GM23338 (cell line): Measurements from ENCODE around the gene B4GALNT1. TPM values are rescaled to one million over a fixed set of nuclear protein-coding genes. Genes with fewer than 3 reads are reported as not detected.
"Not testable (repeated sequence)": the region's sequence is repeated elsewhere in the genome, so short reads cannot be mapped to it uniquely, and the experiment has no call there.

Source experiments
- ATAC-seq: fragments of 200-7000 bp; cut with Tn5 transposase; 3 replicates; pipeline ENCODE4 v1.9.1; 2020
- DNase-seq: peaks from one replicate; pipeline ENCODE4 v3.0.0-alpha.2; 2015; ENCODE audit warnings: low spot score
- H2AFZ ChIP-seq: fragments of 200-600 bp; sonication (generic); 2 replicates; pipeline ENCODE4 v1.8.0; 2016; ENCODE audit warnings: antibody characterized with exemption, mild to moderate bottlenecking, moderate library complexity
- H3F3A ChIP-seq: fragments of 200-600 bp; sonication (generic); replicated peaks from 2 replicates; pipeline ENCODE4 v1.8.0; 2017; ENCODE audit warnings: antibody characterized with exemption, mixed run types, low read depth
- H3K27ac ChIP-seq: fragments of 200-600 bp; sonication (generic); 2 replicates; pipeline ENCODE4 v1.6.1; 2016; ENCODE audit warnings: low read depth
- H3K27me3 ChIP-seq: fragments of 200-600 bp; sonication (generic); 2 replicates; pipeline ENCODE4 v1.8.0; 2016; ENCODE audit warnings: mild to moderate bottlenecking, mixed run types, moderate library complexity; ENCODE audit not compliant: insufficient read depth
- H3K36me3 ChIP-seq: fragments of 200-600 bp; sonication (generic); 2 replicates; pipeline ENCODE4 v1.8.0; 2016; ENCODE audit warnings: mild to moderate bottlenecking; ENCODE audit not compliant: insufficient read depth
- H3K4me1 ChIP-seq: fragments of 200-600 bp; sonication (generic); 2 replicates; pipeline ENCODE4 v1.8.0; 2016; ENCODE audit warnings: mild to moderate bottlenecking, moderate library complexity; ENCODE audit not compliant: insufficient read depth
- H3K4me2 ChIP-seq: fragments of 200-600 bp; sonication (generic); 2 replicates; pipeline ENCODE4 v1.7.1; 2017; ENCODE audit warnings: mixed run types
- H3K4me3 ChIP-seq: fragments of 200-600 bp; sonication (generic); 2 replicates; pipeline ENCODE4 v1.6.1; 2016; ENCODE audit warnings: mixed run types
- H3K79me2 ChIP-seq: fragments of 200-600 bp; sonication (generic); replicated peaks from 2 replicates; pipeline ENCODE4 v1.8.0; 2017; ENCODE audit warnings: mild to moderate bottlenecking; ENCODE audit not compliant: insufficient read depth
- H3K9me2 ChIP-seq: fragments of 200-600 bp; sonication (generic); 2 replicates; pipeline ENCODE4 v1.8.0; 2017; ENCODE audit not compliant: insufficient read depth
- H4K20me1 ChIP-seq: fragments of 200-600 bp; sonication (generic); replicated peaks from 2 replicates; pipeline ENCODE4 v1.8.0; 2017; ENCODE audit warnings: mild to moderate bottlenecking; ENCODE audit not compliant: insufficient read depth
- H3K27ac Mint-ChIP-seq: 2 replicates; pipeline ENCODE4 v1.8.0; 2020; ENCODE audit warnings: inconsistent platforms, mild to moderate bottlenecking, moderate library complexity, mixed read lengths
- H3K27me3 Mint-ChIP-seq: 3 replicates; pipeline ENCODE4 v1.8.0; 2022; ENCODE audit warnings: low read depth, mild to moderate bottlenecking, moderate library complexity, mixed read lengths, inconsistent platforms; ENCODE audit not compliant: insufficient read depth, poor library complexity
- H3K36me3 Mint-ChIP-seq: 3 replicates; pipeline ENCODE4 v1.8.0; 2021; ENCODE audit warnings: low read depth, mild to moderate bottlenecking, inconsistent platforms, moderate library complexity, mixed read lengths
- H3K4me1 Mint-ChIP-seq: 3 replicates; pipeline ENCODE4 v1.8.0; 2020; ENCODE audit warnings: mild to moderate bottlenecking, inconsistent platforms, mixed read lengths
- H3K4me3 Mint-ChIP-seq: 3 replicates; pipeline ENCODE4 v1.8.0; 2021; ENCODE audit warnings: moderate library complexity, mild to moderate bottlenecking, inconsistent platforms, mixed read lengths
- H3K9me3 Mint-ChIP-seq: 3 replicates; pipeline ENCODE4 v1.8.0; 2020; ENCODE audit warnings: moderate library complexity, mild to moderate bottlenecking, inconsistent platforms, mixed read lengths
- CTCF ChIP-seq, 2 experiments: fragments of 200-600 bp in 1 of 2; sonication (generic) in 1 of 2; conservative IDR thresholded peaks; 2 replicates each; pipeline versions ENCODE4 v1.5.1 to v1.6.1; 2016 to 2017; ENCODE audit warnings: antibody characterized with exemption in 2 of 2, low read depth in 2 of 2, mild to moderate bottlenecking in 2 of 2, moderate library complexity in 1 of 2
- EZH2phosphoT487 ChIP-seq: fragments of 200-600 bp; sonication (generic); IDR thresholded peaks from one replicate; pipeline ENCODE4 v1.8.1; 2018; ENCODE audit warnings: antibody characterized with exemption; ENCODE audit not compliant: unreplicated experiment
- JUNB ChIP-seq: IDR thresholded peaks from one replicate; pipeline ENCODE4 v1.6.1; 2016; ENCODE audit warnings: antibody characterized with exemption; ENCODE audit not compliant: unreplicated experiment
- NANOG ChIP-seq: IDR thresholded peaks from 2 replicates; pipeline ENCODE4 v1.6.1; 2016; ENCODE audit warnings: antibody characterized with exemption, borderline replicate concordance
- STAT1 ChIP-seq: IDR thresholded peaks from one replicate; pipeline ENCODE4 v1.6.1; 2016; ENCODE audit warnings: antibody characterized with exemption; ENCODE audit not compliant: unreplicated experiment
- ZNF114 ChIP-seq: fragments of 250-450 bp; sonication (Bioruptor Pico); IDR thresholded peaks from 2 replicates; pipeline ENCODE4 v1.5.0; 2020; ENCODE audit warnings: mild to moderate bottlenecking, moderate library complexity
- ZNF331 ChIP-seq: fragments of 250-450 bp; sonication (Bioruptor Pico); IDR thresholded peaks from 2 replicates; pipeline ENCODE4 v1.5.0; 2020; ENCODE audit warnings: low read depth, mild to moderate bottlenecking, moderate library complexity
- polyA plus RNA-seq: library from polyadenylated mRNA; unstranded; fragments of >200 nt; fragmentation: Nextera tagmentation; extraction: Ambion mirVana; gene quantifications from 2 replicates; pipeline ENCODE4 v1.2.1, GENCODE V29; 2016
- total RNA-seq: library from RNA; depleted of rRNA; stranded (reverse); fragments of >200 nt; shearing (Covaris generic); gene quantifications from 2 replicates; pipeline ENCODE4 v1.2.3, GENCODE V29; 2014

Gene B4GALNT1
- total and polyA plus RNA-seq, 2 experiments from 2014 or later = 1.3 to 2.4 TPM

DNA sequence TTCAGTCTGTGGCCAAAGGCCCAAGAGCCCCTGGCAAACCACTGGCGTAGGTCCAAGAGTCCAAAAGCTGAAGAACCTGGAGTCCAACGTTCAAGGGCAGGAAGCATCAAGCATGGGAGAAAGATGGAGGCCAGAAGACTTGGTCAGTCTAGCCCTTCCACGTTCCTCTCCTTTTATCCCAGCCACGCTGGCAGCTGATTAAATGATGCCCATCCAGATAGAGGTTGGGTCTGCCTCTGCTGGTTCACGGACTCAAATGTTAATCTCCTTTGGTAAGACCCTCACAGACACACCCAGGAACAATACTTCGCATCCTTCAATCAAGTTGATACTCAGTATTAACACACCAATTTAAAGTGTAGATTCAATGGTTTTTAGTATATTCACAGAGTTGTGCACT lies 39.8 kb upstream of the B4GALNT1 start:
- no peak overlapping the region for H3K27ac ChIP-seq
- ATAC-seq = no peak
- peaks cover 24% of the 10 kb centered on the region for H3K9me3 Mint-ChIP-seq
- H4K20me1 ChIP-seq = no peaks in the 10 kb centered on the region
- H3K4me3 ChIP-seq = no peak overlapping the region
- no peak overlapping the region for H3K27ac Mint-ChIP-seq
- H3K79me2 ChIP-seq = no peaks in the 10 kb centered on the region
- H3K36me3 Mint-ChIP-seq = no peaks in the 10 kb centered on the region
- no peaks in the 10 kb centered on the region for H3K36me3 ChIP-seq
- H3F3A ChIP-seq = no peaks in the 10 kb centered on the region
- no peak overlapping the region for H3K4me3 Mint-ChIP-seq
- no peak overlapping the region for H2AFZ ChIP-seq
- H3K4me1 ChIP-seq = no peaks in the 10 kb centered on the region
- H3K27me3 ChIP-seq = no peaks in the 10 kb centered on the region
- no peak for TF ChIP-seq NANOG
- no peak for TF ChIP-seq EZH2phosphoT487
- TF ChIP-seq ZNF331 = no peak
- TF ChIP-seq JUNB = no peak
- no peak for TF ChIP-seq STAT1
- no peak for TF ChIP-seq CTCF (conservative IDR thresholded peaks at IDR 0.05; ENCODE audit: low read depth in 2 of 2)
- no peak for TF ChIP-seq ZNF114 (CRISPR knock-in tag)
- H3K4me1 Mint-ChIP-seq = no peaks in the 10 kb centered on the region
- no peak overlapping the region for H3K4me2 ChIP-seq
- peaks cover 12% of the 10 kb centered on the region for H3K27me3 Mint-ChIP-seq
- 0 out of 2 replicates have a peak, but pooled peaks cover 8% of the 10 kb centered on the region for H3K9me2 ChIP-seq
- no peak for DNase-seq

GRCh38 chr12:57671811-57672210 lies 38.8 kb upstream of the B4GALNT1 start:
- not testable (repeated sequence) for H2AFZ ChIP-seq, H3K4me3 Mint-ChIP-seq, H4K20me1 ChIP-seq, H3K4me2 ChIP-seq, H3K79me2 ChIP-seq, H3K27ac ChIP-seq, H3K4me1 ChIP-seq, ATAC-seq, H3K36me3 ChIP-seq, H3K27me3 Mint-ChIP-seq, H3K9me2 ChIP-seq, H3K27me3 ChIP-seq, DNase-seq, H3K4me3 ChIP-seq, H3F3A ChIP-seq, H3K36me3 Mint-ChIP-seq, H3K4me1 Mint-ChIP-seq, H3K27ac Mint-ChIP-seq
- peaks cover 31% of the 10 kb centered on the region for H3K9me3 Mint-ChIP-seq

- not testable (repeated sequence) for H3K4me2 ChIP-seq, ATAC-seq, H3K9me2 ChIP-seq, H2AFZ ChIP-seq, H3K79me2 ChIP-seq, H3K36me3 Mint-ChIP-seq, H3K27me3 ChIP-seq, H3K4me3 ChIP-seq, H3K4me1 Mint-ChIP-seq, H3K36me3 ChIP-seq, H3K27ac ChIP-seq, H3K4me3 Mint-ChIP-seq, H3K27ac Mint-ChIP-seq, H4K20me1 ChIP-seq, H3K4me1 ChIP-seq, H3K27me3 Mint-ChIP-seq, H3F3A ChIP-seq, DNase-seq
- peaks cover 46% of the 10 kb centered on the region for H3K9me3 Mint-ChIP-seq
Measured at GRCh38 chr12:57669691-57670090, 36.7 kb upstream of the B4GALNT1 start.
